A673 (cell line): ENCODE data around the gene GLT6D1. TPM values are rescaled to one million over a fixed set of nuclear protein-coding genes. Genes with fewer than 3 reads are reported as not detected.

Source experiments
- BruUV-seq: library from RNA; stranded (reverse); fragments of 400-500 nt; replicated peaks from 2 replicates; lab custom pipeline; 2021; lab: Mats Ljungman, UMichigan
- CTCF ChIA-PET: fragments of 300-600 bp; sonication (Branson Sonifier 250); formaldehyde crosslinking; loops from one replicate; lab custom pipeline; 2022; ENCODE audit warnings: antibody characterized with exemption; lab: Charles Lee
- POLR2A ChIA-PET: fragments of 300-600 bp; sonication (Branson Sonifier 250); formaldehyde crosslinking; loops from one replicate; lab custom pipeline; 2022; ENCODE audit warnings: antibody characterized with exemption; ENCODE audit not compliant: low non-redundant PET; lab: Charles Lee
- DNase-seq: peaks from one replicate; pipeline ENCODE4 v3.0.0-alpha.2; 2015; ENCODE audit warnings: low spot score
- H3K27ac ChIP-seq: fragments of 200-600 bp; sonication (generic); 2 replicates; pipeline ENCODE4 v1.5.1; 2016; ENCODE audit warnings: mixed run types, low read depth, mild to moderate bottlenecking, mixed read lengths, antibody characterized with exemption, low read length; ENCODE audit not compliant: poor library complexity, severe bottlenecking
- H3K27me3 ChIP-seq: fragments of 200-600 bp; sonication (generic); replicated peaks from 2 replicates; pipeline ENCODE4 v1.6.1; 2017; ENCODE audit warnings: mixed run types, low read depth, mild to moderate bottlenecking, mixed read lengths, antibody characterized with exemption, low read length; ENCODE audit not compliant: insufficient read depth, poor library complexity
- H3K36me3 ChIP-seq: fragments of 200-600 bp; sonication (generic); 2 replicates; pipeline ENCODE4 v1.6.1; 2016; ENCODE audit warnings: mixed run types, mild to moderate bottlenecking, mixed read lengths, antibody characterized with exemption, low read length; ENCODE audit not compliant: insufficient read depth, poor library complexity, severe bottlenecking
- H3K4me1 ChIP-seq: fragments of 200-600 bp; sonication (generic); 2 replicates; pipeline ENCODE4 v1.6.1; 2017; ENCODE audit warnings: mixed run types, mild to moderate bottlenecking, mixed read lengths, antibody characterized with exemption, low read length; ENCODE audit not compliant: insufficient read depth, poor library complexity, severe bottlenecking
- H3K4me3 ChIP-seq: fragments of 200-600 bp; sonication (generic); 2 replicates; pipeline ENCODE4 v1.5.1; 2016; ENCODE audit warnings: low read depth, mixed run types, mild to moderate bottlenecking, mixed read lengths, low read length; ENCODE audit not compliant: poor library complexity, severe bottlenecking
- H3K9me3 ChIP-seq: fragments of 200-600 bp; sonication (generic); 2 replicates; pipeline ENCODE4 v1.6.1; 2016; ENCODE audit warnings: mixed run types, low read depth, mild to moderate bottlenecking, mixed read lengths, antibody characterized with exemption, low read length; ENCODE audit not compliant: poor library complexity, severe bottlenecking
- EZH2 ChIP-seq: fragments of 200-600 bp; sonication (generic); IDR thresholded peaks from 2 replicates; pipeline ENCODE4 v1.6.1; 2017; ENCODE audit warnings: borderline replicate concordance, low read depth, mild to moderate bottlenecking, mixed read lengths, antibody characterized with exemption, low read length; ENCODE audit not compliant: poor library complexity, severe bottlenecking
- intact Hi-C: fragments of 100-400 bp; cut with micrococcal nuclease; formaldehyde crosslinking; loops from one replicate; pipeline ENCODE4 v1.10.0; 2022; ENCODE audit not compliant: unreplicated experiment
- total RNA-seq: library from RNA; stranded (reverse); gene quantifications from 2 replicates; pipeline ENCODE4 v1.2.3, GENCODE V29; 2021
- TF ChIP-seq, protein P1 (sequence below): fragments of 300-800, 200-600 bp; sonication (generic); conservative IDR thresholded peaks from 2 replicates; pipeline ENCODE4 v1.5.1; 2017; ENCODE audit warnings: low read depth, mild to moderate bottlenecking, antibody characterized with exemption, low read length, moderate library complexity, mixed read lengths

GLT6D1 gene
- total RNA-seq, 1 experiment from 2014 or later, result not detected

DNA sequence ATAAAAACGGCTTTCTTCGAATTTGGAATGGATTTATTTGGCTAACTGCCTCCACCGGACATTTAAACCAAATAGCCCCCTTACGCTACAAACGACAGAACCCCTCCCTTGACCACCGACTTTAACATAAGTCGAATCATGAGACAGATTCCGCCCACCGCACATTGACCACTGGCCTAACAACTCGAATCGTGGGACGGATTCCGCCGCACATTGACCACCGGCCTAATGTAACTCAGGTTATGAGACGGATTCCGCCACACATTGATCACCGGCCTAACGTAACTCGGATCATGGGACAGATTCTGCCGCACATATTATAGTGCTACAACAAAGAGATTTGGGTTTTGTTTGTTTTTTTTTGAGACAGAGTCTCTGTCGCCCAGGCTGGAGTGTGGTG, 21.1 kb upstream of the GLT6D1 start:
- Histone ChIP-seq H3K4me1 (no peaks in the 10 kb centered on the region), H3K27me3 (no peaks in the 10 kb centered on the region), H3K4me3 (no peak overlapping the region), H3K9me3 (no peaks in the 10 kb centered on the region), H3K27ac (no peak overlapping the region), H3K36me3 (no peaks in the 10 kb centered on the region)
- ChIA-PET CTCF (no interaction called here), POLR2A (no interaction called here)
- no peak for DNase-seq
- intact Hi-C loops, result no loop called here
- no TSS peak for BruUV-seq
- no peak for TF ChIP-seq EZH2
- TF ChIP-seq, protein P1, sequence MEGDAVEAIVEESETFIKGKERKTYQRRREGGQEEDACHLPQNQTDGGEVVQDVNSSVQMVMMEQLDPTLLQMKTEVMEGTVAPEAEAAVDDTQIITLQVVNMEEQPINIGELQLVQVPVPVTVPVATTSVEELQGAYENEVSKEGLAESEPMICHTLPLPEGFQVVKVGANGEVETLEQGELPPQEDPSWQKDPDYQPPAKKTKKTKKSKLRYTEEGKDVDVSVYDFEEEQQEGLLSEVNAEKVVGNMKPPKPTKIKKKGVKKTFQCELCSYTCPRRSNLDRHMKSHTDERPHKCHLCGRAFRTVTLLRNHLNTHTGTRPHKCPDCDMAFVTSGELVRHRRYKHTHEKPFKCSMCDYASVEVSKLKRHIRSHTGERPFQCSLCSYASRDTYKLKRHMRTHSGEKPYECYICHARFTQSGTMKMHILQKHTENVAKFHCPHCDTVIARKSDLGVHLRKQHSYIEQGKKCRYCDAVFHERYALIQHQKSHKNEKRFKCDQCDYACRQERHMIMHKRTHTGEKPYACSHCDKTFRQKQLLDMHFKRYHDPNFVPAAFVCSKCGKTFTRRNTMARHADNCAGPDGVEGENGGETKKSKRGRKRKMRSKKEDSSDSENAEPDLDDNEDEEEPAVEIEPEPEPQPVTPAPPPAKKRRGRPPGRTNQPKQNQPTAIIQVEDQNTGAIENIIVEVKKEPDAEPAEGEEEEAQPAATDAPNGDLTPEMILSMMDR, result no peak

DNA sequence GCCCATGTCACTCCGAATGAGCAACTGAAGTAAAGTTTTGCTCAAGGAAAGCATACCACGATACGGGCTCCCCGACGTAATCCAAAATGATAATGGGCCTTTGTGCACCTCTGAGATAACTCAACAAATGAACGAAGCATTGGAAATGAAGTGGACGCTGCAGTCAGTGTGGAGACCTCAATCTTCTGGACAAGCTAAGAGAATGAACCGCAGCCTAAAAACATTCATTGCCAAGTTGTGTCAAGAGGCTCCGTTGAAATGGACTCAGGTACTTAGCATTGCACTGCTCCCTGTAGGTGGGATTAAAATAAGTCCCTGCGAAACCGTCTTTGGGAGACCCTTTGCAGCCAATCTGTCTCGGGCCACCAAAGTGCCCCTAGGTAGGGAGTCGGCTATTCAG, 19.9 kb upstream of the GLT6D1 start:
- no peak overlapping the region for H3K4me3 ChIP-seq
- no peaks in the 10 kb centered on the region for H3K4me1 ChIP-seq
- CTCF ChIA-PET, result no interaction called here
- intact Hi-C loops, result no loop called here
- BruUV-seq, result no TSS peak
- DNase-seq, result no peak
- H3K27ac ChIP-seq, result no peak overlapping the region
- H3K27me3 ChIP-seq, result no peaks in the 10 kb centered on the region
- H3K9me3 ChIP-seq, result peaks cover under 1% of the 10 kb centered on the region
- TF ChIP-seq EZH2, result no peak
- TF ChIP-seq, protein P1, result no peak
- POLR2A ChIA-PET, result no interaction called here
- no peaks in the 10 kb centered on the region for H3K36me3 ChIP-seq

DNA sequence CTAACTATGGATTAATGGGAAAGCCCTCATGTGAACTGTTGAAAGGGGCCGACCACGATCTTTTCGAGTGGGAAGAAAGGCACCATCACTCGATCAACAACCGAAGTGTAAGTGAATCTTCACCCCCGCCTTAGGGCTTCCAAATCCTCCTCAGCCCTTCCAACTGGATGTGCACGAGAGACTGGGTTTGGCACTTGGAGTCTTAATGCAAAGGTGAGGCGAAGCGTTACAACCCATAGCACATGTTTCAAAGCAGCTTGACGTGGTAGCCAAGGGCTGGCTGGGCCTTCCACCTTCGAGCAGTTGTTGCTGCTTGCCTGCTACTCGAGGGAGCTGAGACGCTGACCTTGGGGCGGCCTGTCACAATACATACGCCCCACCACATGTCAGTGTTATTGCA, 18.1 kb upstream of the GLT6D1 start:
- H3K36me3 ChIP-seq, result no peaks in the 10 kb centered on the region
- no peak for DNase-seq
- no peaks in the 10 kb centered on the region for H3K27me3 ChIP-seq
- H3K4me1 ChIP-seq, result no peaks in the 10 kb centered on the region
- H3K27ac ChIP-seq, result no peak overlapping the region
- H3K9me3 ChIP-seq, result peaks cover 14% of the 10 kb centered on the region
- intact Hi-C loops, result no loop called here
- no TSS peak for BruUV-seq
- POLR2A ChIA-PET, result no interaction called here
- CTCF ChIA-PET, result no interaction called here
- TF ChIP-seq, protein P1, result no peak
- no peak for TF ChIP-seq EZH2
- H3K4me3 ChIP-seq, result no peak overlapping the region
